WTC11 (cell line): ENCODE results near the gene ARL15. TPM values are rescaled to one million over a fixed set of nuclear protein-coding genes. Genes with fewer than 3 reads are reported as not detected.

Experiments used
- ATAC-seq: fragments of 200-7000 bp; cut with Tn5 transposase; 2 replicates; pipeline ENCODE4 v1.10.0; 2021; ENCODE audit warnings: mild to moderate bottlenecking, moderate library complexity
- CTCF ChIA-PET: fragments of 300-600 bp; sonication (Branson Sonifier 250); formaldehyde crosslinking; loops from one replicate; lab custom pipeline; 2021; ENCODE audit warnings: antibody characterized with exemption; lab: Charles Lee
- POLR2A ChIA-PET: fragments of 350-600 bp; sonication (Branson Sonifier 250); formaldehyde crosslinking; loops from one replicate; lab custom pipeline; 2021; ENCODE audit warnings: antibody characterized with exemption; lab: Charles Lee
- DNase-seq: peaks from one replicate; pipeline ENCODE4 v3.0.0; 2021; ENCODE audit warnings: low spot score
- H3K27ac Mint-ChIP-seq: 2 replicates; pipeline ENCODE4 v1.8.0; 2021; ENCODE audit warnings: mixed read lengths
- H3K27me3 Mint-ChIP-seq: 2 replicates; pipeline ENCODE4 v1.8.0; 2021; ENCODE audit warnings: low read depth, mild to moderate bottlenecking, moderate library complexity, mixed read lengths
- H3K36me3 Mint-ChIP-seq: 2 replicates; pipeline ENCODE4 v1.8.0; 2021; ENCODE audit warnings: mixed read lengths
- H3K4me1 Mint-ChIP-seq: 2 replicates; pipeline ENCODE4 v1.8.0; 2022; ENCODE audit warnings: mixed read lengths
- H3K4me3 Mint-ChIP-seq: 2 replicates; pipeline ENCODE4 v1.8.0; 2021; ENCODE audit warnings: mild to moderate bottlenecking, moderate library complexity, mixed read lengths
- H3K9me3 Mint-ChIP-seq: 2 replicates; pipeline ENCODE4 v1.8.0; 2021; ENCODE audit warnings: mixed read lengths
- CREB1 ChIP-seq: sonication (generic); formaldehyde crosslinking; IDR thresholded peaks from 2 replicates; pipeline ENCODE4 v1.8.0; 2023; ENCODE audit warnings: mild to moderate bottlenecking, missing genetic modification reagents
- E2F1 ChIP-seq: sonication (generic); formaldehyde crosslinking; IDR thresholded peaks from 2 replicates; pipeline ENCODE4 v1.8.0; 2022; ENCODE audit warnings: mild to moderate bottlenecking, missing genetic modification reagents
- FOXP1 ChIP-seq: sonication (generic); formaldehyde crosslinking; IDR thresholded peaks from 2 replicates; pipeline ENCODE4 v1.8.0; 2022; ENCODE audit warnings: missing genetic modification reagents, mild to moderate bottlenecking, moderate library complexity, borderline replicate concordance
- GTF2I ChIP-seq: fragments of 250-450 bp; sonication (Bioruptor Pico); conservative IDR thresholded peaks from 2 replicates; pipeline ENCODE4 v1.4.0; 2021; ENCODE audit warnings: mild to moderate bottlenecking
- IRF1 ChIP-seq: sonication (generic); formaldehyde crosslinking; IDR thresholded peaks from 2 replicates; pipeline ENCODE4 v1.8.0; 2023; ENCODE audit warnings: missing genetic modification reagents
- IRF2 ChIP-seq: sonication (generic); formaldehyde crosslinking; IDR thresholded peaks from 2 replicates; pipeline ENCODE4 v1.8.0; 2022; ENCODE audit warnings: low read depth, missing genetic modification reagents, borderline replicate concordance
- JUN ChIP-seq: sonication (generic); formaldehyde crosslinking; IDR thresholded peaks from 2 replicates; pipeline ENCODE4 v1.8.0; 2023; ENCODE audit warnings: mild to moderate bottlenecking, missing genetic modification reagents
- NFYB ChIP-seq: sonication (generic); formaldehyde crosslinking; conservative IDR thresholded peaks from 2 replicates; pipeline ENCODE4 v1.8.0; 2022; ENCODE audit warnings: low read depth, missing genetic modification reagents
- SMAD4 ChIP-seq: sonication (generic); formaldehyde crosslinking; IDR thresholded peaks from 2 replicates; pipeline ENCODE4 v1.8.0; 2022; ENCODE audit warnings: mild to moderate bottlenecking, missing genetic modification reagents
- ZBTB21 ChIP-seq: sonication (generic); formaldehyde crosslinking; IDR thresholded peaks from 2 replicates; pipeline ENCODE4 v1.8.1; 2023; ENCODE audit warnings: mild to moderate bottlenecking, missing genetic modification reagents, borderline replicate concordance
- ZNF121 ChIP-seq: sonication (generic); formaldehyde crosslinking; IDR thresholded peaks from 2 replicates; pipeline ENCODE4 v1.8.0; 2023; ENCODE audit warnings: missing genetic modification reagents
- ZNF138 ChIP-seq: sonication (generic); formaldehyde crosslinking; conservative IDR thresholded peaks from 2 replicates; pipeline ENCODE4 v1.8.1; 2022; ENCODE audit warnings: mild to moderate bottlenecking, moderate library complexity, missing genetic modification reagents
- ZNF263 ChIP-seq: sonication (generic); formaldehyde crosslinking; IDR thresholded peaks from 2 replicates; pipeline ENCODE4 v1.8.1; 2022; ENCODE audit warnings: low read depth, mild to moderate bottlenecking, moderate library complexity, missing genetic modification reagents
- ZNF423 ChIP-seq: fragments of 250-450 bp; sonication (Bioruptor Pico); IDR thresholded peaks from 2 replicates; pipeline ENCODE4 v2.1.2; 2022; ENCODE audit warnings: mild to moderate bottlenecking, moderate library complexity
- total RNA-seq: library from RNA; stranded (reverse); gene quantifications from 3 replicates; pipeline ENCODE4 v1.2.3, GENCODE V29; 2021
- TF ChIP-seq, protein P1 (sequence below): sonication (generic); formaldehyde crosslinking; conservative IDR thresholded peaks from 2 replicates; pipeline ENCODE4 v1.8.1; 2022; ENCODE audit warnings: mild to moderate bottlenecking, missing genetic modification reagents
- TF ChIP-seq, protein P2 (sequence below): sonication (generic); formaldehyde crosslinking; conservative IDR thresholded peaks from 2 replicates; pipeline ENCODE4 v1.8.1; 2023; ENCODE audit warnings: mild to moderate bottlenecking, low read depth, missing genetic modification reagents, moderate library complexity
- TF ChIP-seq, protein P3 (sequence below): fragments of 250-450 bp; sonication (Bioruptor Pico); IDR thresholded peaks from 2 replicates; pipeline ENCODE4 v1.8.0; 2021; ENCODE audit warnings: mild to moderate bottlenecking
- TF ChIP-seq, protein P4 (sequence below): sonication (generic); formaldehyde crosslinking; IDR thresholded peaks from 2 replicates; pipeline ENCODE4 v1.8.1; 2022; ENCODE audit warnings: low read depth, mild to moderate bottlenecking, moderate library complexity, missing genetic modification reagents, borderline replicate concordance
- TF ChIP-seq, protein P5 (sequence below): sonication (generic); formaldehyde crosslinking; IDR thresholded peaks from 2 replicates; pipeline ENCODE4 v1.8.1; 2022; ENCODE audit warnings: mild to moderate bottlenecking, moderate library complexity, missing genetic modification reagents
- TF ChIP-seq, protein P6 (sequence below): sonication (generic); formaldehyde crosslinking; IDR thresholded peaks from 2 replicates; pipeline ENCODE4 v1.8.0; 2023; ENCODE audit warnings: missing genetic modification reagents, mild to moderate bottlenecking, borderline replicate concordance

The ARL15 gene
- total RNA-seq, 1 experiment from 2014 or later = 20.1 TPM

GRCh38 chr5:54227759-54228158 lies 82.6 kb downstream of the ARL15 start (continued):
- no peak for TF ChIP-seq ZNF423 (CRISPR knock-in tag)
- TF ChIP-seq, protein P1, sequence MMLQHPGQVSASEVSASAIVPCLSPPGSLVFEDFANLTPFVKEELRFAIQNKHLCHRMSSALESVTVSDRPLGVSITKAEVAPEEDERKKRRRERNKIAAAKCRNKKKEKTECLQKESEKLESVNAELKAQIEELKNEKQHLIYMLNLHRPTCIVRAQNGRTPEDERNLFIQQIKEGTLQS (CRISPR knock-in tag) = no peak
- TF ChIP-seq, protein P2, sequence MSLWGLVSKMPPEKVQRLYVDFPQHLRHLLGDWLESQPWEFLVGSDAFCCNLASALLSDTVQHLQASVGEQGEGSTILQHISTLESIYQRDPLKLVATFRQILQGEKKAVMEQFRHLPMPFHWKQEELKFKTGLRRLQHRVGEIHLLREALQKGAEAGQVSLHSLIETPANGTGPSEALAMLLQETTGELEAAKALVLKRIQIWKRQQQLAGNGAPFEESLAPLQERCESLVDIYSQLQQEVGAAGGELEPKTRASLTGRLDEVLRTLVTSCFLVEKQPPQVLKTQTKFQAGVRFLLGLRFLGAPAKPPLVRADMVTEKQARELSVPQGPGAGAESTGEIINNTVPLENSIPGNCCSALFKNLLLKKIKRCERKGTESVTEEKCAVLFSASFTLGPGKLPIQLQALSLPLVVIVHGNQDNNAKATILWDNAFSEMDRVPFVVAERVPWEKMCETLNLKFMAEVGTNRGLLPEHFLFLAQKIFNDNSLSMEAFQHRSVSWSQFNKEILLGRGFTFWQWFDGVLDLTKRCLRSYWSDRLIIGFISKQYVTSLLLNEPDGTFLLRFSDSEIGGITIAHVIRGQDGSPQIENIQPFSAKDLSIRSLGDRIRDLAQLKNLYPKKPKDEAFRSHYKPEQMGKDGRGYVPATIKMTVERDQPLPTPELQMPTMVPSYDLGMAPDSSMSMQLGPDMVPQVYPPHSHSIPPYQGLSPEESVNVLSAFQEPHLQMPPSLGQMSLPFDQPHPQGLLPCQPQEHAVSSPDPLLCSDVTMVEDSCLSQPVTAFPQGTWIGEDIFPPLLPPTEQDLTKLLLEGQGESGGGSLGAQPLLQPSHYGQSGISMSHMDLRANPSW (CRISPR knock-in tag) = no peak
- no peak for TF ChIP-seq E2F1 (CRISPR knock-in tag)
- TF ChIP-seq FOXP1 (CRISPR knock-in tag) = no peak
- TF ChIP-seq IRF2 = no peak
- no peak for TF ChIP-seq NFYB
- TF ChIP-seq ZNF263 (CRISPR knock-in tag) = no peak

DNA sequence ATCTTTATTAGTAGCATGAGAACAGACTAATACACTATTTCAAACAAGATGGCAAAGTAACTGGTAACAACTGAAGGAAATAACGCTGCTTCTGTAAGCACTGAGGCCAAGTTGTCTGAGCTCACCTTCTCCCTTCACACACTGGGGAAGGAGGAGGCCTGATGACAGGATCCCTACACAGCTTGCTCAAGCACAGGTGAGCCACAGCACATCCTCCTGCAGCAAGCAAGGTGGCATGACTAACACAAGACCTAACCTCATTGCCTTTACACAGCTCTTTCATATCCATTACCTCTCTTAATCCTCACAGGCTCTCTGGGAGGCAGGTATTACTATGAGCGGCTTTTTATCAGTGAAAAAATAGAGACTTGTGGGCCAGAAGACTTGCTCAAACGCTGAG lies 83.3 kb downstream of the ARL15 start:
- ATAC-seq = no peak
- CTCF ChIA-PET = interaction anchor here (1.5 kb wide), 1 partner anchor 17 kb away, joined by 4 read pairs; no protein-coding TSS in a partner anchor
- H3K27ac Mint-ChIP-seq = no peak overlapping the region
- POLR2A ChIA-PET = no interaction called here
- TF ChIP-seq, protein P3, sequence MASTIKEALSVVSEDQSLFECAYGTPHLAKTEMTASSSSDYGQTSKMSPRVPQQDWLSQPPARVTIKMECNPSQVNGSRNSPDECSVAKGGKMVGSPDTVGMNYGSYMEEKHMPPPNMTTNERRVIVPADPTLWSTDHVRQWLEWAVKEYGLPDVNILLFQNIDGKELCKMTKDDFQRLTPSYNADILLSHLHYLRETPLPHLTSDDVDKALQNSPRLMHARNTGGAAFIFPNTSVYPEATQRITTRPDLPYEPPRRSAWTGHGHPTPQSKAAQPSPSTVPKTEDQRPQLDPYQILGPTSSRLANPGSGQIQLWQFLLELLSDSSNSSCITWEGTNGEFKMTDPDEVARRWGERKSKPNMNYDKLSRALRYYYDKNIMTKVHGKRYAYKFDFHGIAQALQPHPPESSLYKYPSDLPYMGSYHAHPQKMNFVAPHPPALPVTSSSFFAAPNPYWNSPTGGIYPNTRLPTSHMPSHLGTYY (CRISPR knock-in tag) = no peak
- TF ChIP-seq, protein P4, sequence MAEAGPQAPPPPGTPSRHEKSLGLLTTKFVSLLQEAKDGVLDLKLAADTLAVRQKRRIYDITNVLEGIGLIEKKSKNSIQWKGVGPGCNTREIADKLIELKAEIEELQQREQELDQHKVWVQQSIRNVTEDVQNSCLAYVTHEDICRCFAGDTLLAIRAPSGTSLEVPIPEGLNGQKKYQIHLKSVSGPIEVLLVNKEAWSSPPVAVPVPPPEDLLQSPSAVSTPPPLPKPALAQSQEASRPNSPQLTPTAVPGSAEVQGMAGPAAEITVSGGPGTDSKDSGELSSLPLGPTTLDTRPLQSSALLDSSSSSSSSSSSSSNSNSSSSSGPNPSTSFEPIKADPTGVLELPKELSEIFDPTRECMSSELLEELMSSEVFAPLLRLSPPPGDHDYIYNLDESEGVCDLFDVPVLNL (CRISPR knock-in tag) = no peak
- TF ChIP-seq, protein P5, sequence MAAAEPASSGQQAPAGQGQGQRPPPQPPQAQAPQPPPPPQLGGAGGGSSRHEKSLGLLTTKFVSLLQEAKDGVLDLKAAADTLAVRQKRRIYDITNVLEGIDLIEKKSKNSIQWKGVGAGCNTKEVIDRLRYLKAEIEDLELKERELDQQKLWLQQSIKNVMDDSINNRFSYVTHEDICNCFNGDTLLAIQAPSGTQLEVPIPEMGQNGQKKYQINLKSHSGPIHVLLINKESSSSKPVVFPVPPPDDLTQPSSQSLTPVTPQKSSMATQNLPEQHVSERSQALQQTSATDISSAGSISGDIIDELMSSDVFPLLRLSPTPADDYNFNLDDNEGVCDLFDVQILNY = no peak
- H3K4me3 Mint-ChIP-seq = no peak overlapping the region
- no peaks in the 10 kb centered on the region for H3K36me3 Mint-ChIP-seq
- no peak for DNase-seq
- peaks cover 5% of the 10 kb centered on the region for H3K4me1 Mint-ChIP-seq
- no peaks in the 10 kb centered on the region for H3K27me3 Mint-ChIP-seq
- peaks cover 16% of the 10 kb centered on the region for H3K9me3 Mint-ChIP-seq

GRCh38 chr5:54226215-54226614 lies 84.2 kb downstream of the ARL15 start:
- H3K27ac Mint-ChIP-seq = no peak overlapping the region
- H3K27me3 Mint-ChIP-seq = no peaks in the 10 kb centered on the region
- CTCF ChIA-PET = interaction anchor here (1.3 to 1.5 kb wide), 2 partner anchors 8 to 17 kb away, joined by 4 to 6 read pairs; no protein-coding TSS in a partner anchor
- TF ChIP-seq CREB1 (CRISPR knock-in tag) = no peak
- TF ChIP-seq, protein P6, sequence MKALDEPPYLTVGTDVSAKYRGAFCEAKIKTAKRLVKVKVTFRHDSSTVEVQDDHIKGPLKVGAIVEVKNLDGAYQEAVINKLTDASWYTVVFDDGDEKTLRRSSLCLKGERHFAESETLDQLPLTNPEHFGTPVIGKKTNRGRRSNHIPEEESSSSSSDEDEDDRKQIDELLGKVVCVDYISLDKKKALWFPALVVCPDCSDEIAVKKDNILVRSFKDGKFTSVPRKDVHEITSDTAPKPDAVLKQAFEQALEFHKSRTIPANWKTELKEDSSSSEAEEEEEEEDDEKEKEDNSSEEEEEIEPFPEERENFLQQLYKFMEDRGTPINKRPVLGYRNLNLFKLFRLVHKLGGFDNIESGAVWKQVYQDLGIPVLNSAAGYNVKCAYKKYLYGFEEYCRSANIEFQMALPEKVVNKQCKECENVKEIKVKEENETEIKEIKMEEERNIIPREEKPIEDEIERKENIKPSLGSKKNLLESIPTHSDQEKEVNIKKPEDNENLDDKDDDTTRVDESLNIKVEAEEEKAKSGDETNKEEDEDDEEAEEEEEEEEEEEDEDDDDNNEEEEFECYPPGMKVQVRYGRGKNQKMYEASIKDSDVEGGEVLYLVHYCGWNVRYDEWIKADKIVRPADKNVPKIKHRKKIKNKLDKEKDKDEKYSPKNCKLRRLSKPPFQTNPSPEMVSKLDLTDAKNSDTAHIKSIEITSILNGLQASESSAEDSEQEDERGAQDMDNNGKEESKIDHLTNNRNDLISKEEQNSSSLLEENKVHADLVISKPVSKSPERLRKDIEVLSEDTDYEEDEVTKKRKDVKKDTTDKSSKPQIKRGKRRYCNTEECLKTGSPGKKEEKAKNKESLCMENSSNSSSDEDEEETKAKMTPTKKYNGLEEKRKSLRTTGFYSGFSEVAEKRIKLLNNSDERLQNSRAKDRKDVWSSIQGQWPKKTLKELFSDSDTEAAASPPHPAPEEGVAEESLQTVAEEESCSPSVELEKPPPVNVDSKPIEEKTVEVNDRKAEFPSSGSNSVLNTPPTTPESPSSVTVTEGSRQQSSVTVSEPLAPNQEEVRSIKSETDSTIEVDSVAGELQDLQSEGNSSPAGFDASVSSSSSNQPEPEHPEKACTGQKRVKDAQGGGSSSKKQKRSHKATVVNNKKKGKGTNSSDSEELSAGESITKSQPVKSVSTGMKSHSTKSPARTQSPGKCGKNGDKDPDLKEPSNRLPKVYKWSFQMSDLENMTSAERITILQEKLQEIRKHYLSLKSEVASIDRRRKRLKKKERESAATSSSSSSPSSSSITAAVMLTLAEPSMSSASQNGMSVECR (CRISPR knock-in tag) = no peak
- no peak for TF ChIP-seq GTF2I (CRISPR knock-in tag)
- TF ChIP-seq SMAD4 = no peak
- TF ChIP-seq ZBTB21 (CRISPR knock-in tag) = no peak
- TF ChIP-seq ZNF121 = no peak
- TF ChIP-seq IRF1 (CRISPR knock-in tag) = no peak
- TF ChIP-seq ZNF138 (CRISPR knock-in tag) = no peak
- TF ChIP-seq JUN (CRISPR knock-in tag) = no peak

More at GRCh38 chr5:54226215-54226614, 84.2 kb downstream of the ARL15 start:
- no peak for DNase-seq
- H3K9me3 Mint-ChIP-seq = peaks cover 16% of the 10 kb centered on the region
- peaks cover 5% of the 10 kb centered on the region for H3K4me1 Mint-ChIP-seq
- no peaks in the 10 kb centered on the region for H3K36me3 Mint-ChIP-seq
- POLR2A ChIA-PET = no interaction called here
- no peak overlapping the region for H3K4me3 Mint-ChIP-seq
- ATAC-seq = no peak
